PC-3 (cell line): ENCODE data around the gene DNAH10.

Source experiments
- CTCF ChIP-seq: fragments of 300-600 bp; sonication (generic); conservative IDR thresholded peaks from 2 replicates; pipeline ENCODE4 v1.5.1; 2017; ENCODE audit warnings: antibody characterized with exemption, low read depth, mild to moderate bottlenecking, low read length
- EZH2 ChIP-seq: fragments of 300-600 bp; sonication (generic); IDR thresholded peaks from one replicate; pipeline ENCODE4 v1.6.1; 2017; ENCODE audit warnings: antibody characterized with exemption, mild to moderate bottlenecking, low read length; ENCODE audit not compliant: unreplicated experiment
- EZH2phosphoT487 ChIP-seq: fragments of 300-600 bp; sonication (generic); IDR thresholded peaks from 2 replicates; pipeline ENCODE4 v1.6.1; 2018; ENCODE audit warnings: mild to moderate bottlenecking, antibody characterized with exemption, low read length, borderline replicate concordance

- no peak for TF ChIP-seq CTCF
- no peak for TF ChIP-seq EZH2
- no peak for TF ChIP-seq EZH2phosphoT487
These were observed 187.0 kb downstream of the DNAH10 start for GRCh38 chr12:123948796-123949769.
